Tibial nerve (tissue), 4 donors: ENCODE results near the gene TUBB2B.

Experiments used
- CTCF ChIP-seq, 5 experiments: fragments of 200-600 bp in 3 of 5; fragments of 450-650 bp in 2 of 5; sonication (generic) in 3 of 5; IDR thresholded peaks; one replicate each; pipeline ENCODE4 v1.5.1; 2016 to 2019; ENCODE audit warnings: antibody characterized with exemption in 5 of 5, mild to moderate bottlenecking in 3 of 5, moderate library complexity in 2 of 5
- EP300 ChIP-seq, 2 donors: sonication (generic); formaldehyde crosslinking; IDR thresholded peaks; one replicate each; pipeline ENCODE4 v1.6.1; 2017; ENCODE audit warnings: antibody characterized with exemption in 2 of 2, mild to moderate bottlenecking in 1 of 2
- POLR2A ChIP-seq, 2 donors: fragments of 450-650 bp; IDR thresholded peaks; one replicate each; pipeline ENCODE4 v1.6.1; 2017; ENCODE audit warnings: antibody characterized with exemption in 2 of 2, mild to moderate bottlenecking in 2 of 2, moderate library complexity in 2 of 2

- TF ChIP-seq CTCF (IDR thresholded peaks at IDR 0.05) = peak; percentile 88 to 99 (median 95)
- peak in 1 of 2 donors; percentile 10 for TF ChIP-seq POLR2A (IDR thresholded peaks at IDR 0.05)
- peak in 1 of 2 donors; percentile 71 for TF ChIP-seq EP300 (IDR thresholded peaks at IDR 0.05)
Measured at GRCh38 chr6:3251462-3252314, 24.2 kb upstream of the TUBB2B start.
